Measurements from ENCODE around the gene TDRD1.

TDRD1 gene

DNA sequence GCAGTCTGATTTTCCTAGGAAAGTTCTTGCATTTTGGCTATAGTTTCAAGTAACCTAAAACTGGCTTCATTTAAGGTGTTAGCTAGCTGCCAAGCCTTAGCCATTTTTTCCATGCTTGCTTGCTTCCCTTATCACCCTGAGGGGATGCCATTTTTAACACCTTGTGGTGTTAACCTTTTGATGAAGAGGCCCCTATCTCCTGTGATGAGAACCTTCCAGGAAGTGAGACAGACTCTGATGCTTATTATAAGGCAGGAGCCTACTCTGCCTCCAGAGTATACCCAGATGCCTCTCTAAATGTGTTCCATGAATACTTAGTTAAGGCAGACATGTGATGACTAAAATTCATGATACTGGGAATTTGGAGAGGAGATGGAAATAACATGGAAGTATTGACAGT, 55.0 kb downstream of the TDRD1 start:
- TF ChIP-seq, protein P1, sequence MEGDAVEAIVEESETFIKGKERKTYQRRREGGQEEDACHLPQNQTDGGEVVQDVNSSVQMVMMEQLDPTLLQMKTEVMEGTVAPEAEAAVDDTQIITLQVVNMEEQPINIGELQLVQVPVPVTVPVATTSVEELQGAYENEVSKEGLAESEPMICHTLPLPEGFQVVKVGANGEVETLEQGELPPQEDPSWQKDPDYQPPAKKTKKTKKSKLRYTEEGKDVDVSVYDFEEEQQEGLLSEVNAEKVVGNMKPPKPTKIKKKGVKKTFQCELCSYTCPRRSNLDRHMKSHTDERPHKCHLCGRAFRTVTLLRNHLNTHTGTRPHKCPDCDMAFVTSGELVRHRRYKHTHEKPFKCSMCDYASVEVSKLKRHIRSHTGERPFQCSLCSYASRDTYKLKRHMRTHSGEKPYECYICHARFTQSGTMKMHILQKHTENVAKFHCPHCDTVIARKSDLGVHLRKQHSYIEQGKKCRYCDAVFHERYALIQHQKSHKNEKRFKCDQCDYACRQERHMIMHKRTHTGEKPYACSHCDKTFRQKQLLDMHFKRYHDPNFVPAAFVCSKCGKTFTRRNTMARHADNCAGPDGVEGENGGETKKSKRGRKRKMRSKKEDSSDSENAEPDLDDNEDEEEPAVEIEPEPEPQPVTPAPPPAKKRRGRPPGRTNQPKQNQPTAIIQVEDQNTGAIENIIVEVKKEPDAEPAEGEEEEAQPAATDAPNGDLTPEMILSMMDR (IDR thresholded peaks at IDR 0.05): no peak
- peaks cover 0 to 2% of the 10 kb centered on the region in 2 experiments for H3K4me1 ChIP-seq (ENCODE audit: control insufficient read depth in 1 of 2, insufficient read depth in 1 of 2, low read depth in 1 of 2, low read length in 1 of 2)
- no peak overlapping the region for H3K4me3 ChIP-seq (ENCODE audit: low read depth in 1 of 2, low read length in 1 of 2)
- H3K9me3 ChIP-seq: no peaks in the 10 kb centered on the region
- H3K36me3 ChIP-seq: no peaks in the 10 kb centered on the region
- no peak overlapping the region for H3K27ac ChIP-seq
- peaks cover 61% of the 10 kb centered on the region for H3K27me3 ChIP-seq

DNA sequence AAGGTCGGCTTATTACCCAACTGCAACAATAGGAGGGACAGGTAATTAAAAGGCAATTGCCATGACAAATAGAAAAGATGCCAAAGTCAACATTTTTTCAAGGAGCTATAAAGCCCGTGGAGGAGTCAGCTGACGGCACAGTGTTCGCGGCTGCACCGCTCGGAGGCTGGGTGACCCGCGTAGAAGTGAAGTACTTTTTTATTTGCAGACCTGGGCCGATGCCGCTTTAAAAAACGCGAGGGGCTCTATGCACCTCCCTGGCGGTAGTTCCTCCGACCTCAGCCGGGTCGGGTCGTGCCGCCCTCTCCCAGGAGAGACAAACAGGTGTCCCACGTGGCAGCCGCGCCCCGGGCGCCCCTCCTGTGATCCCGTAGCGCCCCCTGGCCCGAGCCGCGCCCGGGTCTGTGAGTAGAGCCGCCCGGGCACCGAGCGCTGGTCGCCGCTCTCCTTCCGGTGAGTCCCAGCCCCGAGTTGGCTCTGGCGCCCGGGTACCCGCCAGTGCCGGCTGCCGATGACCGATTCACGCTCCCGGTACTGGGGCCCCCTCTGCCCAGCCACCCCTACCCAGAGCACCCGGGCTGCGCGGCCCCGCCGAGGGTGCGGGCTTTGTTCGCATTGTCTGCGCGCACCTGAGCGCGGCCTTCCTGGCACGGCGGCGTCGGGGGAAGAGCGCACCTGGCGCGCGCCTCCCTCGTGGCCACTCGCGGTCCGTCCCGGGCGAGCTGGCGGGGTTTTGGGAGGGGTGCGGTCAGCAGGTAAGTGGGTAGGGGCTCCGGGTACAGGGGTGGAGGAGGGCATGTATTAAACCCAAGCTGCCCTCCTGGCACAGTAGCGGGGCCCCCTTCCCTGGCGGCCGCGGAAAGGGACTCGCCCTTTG, 60.2 kb downstream of the TDRD1 start, which contains the start of gene VWA2:
Gene VWA2 (plus strand): TSS at position 138 of the 877 bp plus-strand sequence. CDS start 9,460 bp downstream, outside the sequence.
- Histone ChIP-seq H3K36me3 (no peaks in the 10 kb centered on the region), H3K4me1 (ENCODE audit: control insufficient read depth in 1 of 2, insufficient read depth in 1 of 2, low read depth in 1 of 2, low read length in 1 of 2) (peaks cover 0 to 8% of the 10 kb centered on the region in 2 experiments), H3K27ac (no peak within 1 kb of the TSS), H3K9me3 (no peaks in the 10 kb centered on the region), H3K27me3 (peaks cover 97% of the 10 kb centered on the region), H3K4me3 (ENCODE audit: low read depth in 1 of 2, low read length in 1 of 2) (peak within 1 kb of the TSS in 1 of 2 experiments; percentile 28)
- TF ChIP-seq, protein P1 (IDR thresholded peaks at IDR 0.05): no peak

DNA sequence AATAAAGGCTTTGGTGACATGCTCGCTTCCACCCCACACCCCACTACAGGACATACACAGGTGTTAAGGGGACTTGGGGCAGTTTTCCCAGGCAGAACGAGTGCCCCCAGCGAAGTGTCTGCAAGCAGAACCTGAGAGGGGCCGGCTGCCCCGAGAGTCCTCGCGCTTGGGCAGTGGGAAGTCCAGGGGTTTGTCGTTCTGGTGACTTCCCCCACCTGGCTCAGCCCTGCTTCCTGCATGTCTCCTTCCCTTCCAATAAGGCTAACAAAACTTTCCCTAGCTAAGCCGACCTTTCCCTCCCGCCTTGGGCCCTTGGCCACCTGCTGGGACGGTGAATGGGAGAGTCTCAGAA, 60.8 kb downstream of the TDRD1 start:
- TF ChIP-seq, protein P1 (IDR thresholded peaks at IDR 0.05): no peak
- peaks cover 0 to 8% of the 10 kb centered on the region in 2 experiments for H3K4me1 ChIP-seq (ENCODE audit: control insufficient read depth in 1 of 2, insufficient read depth in 1 of 2, low read depth in 1 of 2, low read length in 1 of 2)
- H3K27me3 ChIP-seq: peaks cover 97% of the 10 kb centered on the region
- no peak overlapping the region for H3K27ac ChIP-seq
- no peaks in the 10 kb centered on the region for H3K9me3 ChIP-seq
- H3K4me3 ChIP-seq (ENCODE audit: low read depth in 1 of 2, low read length in 1 of 2): no peak overlapping the region
- no peaks in the 10 kb centered on the region for H3K36me3 ChIP-seq

DNA sequence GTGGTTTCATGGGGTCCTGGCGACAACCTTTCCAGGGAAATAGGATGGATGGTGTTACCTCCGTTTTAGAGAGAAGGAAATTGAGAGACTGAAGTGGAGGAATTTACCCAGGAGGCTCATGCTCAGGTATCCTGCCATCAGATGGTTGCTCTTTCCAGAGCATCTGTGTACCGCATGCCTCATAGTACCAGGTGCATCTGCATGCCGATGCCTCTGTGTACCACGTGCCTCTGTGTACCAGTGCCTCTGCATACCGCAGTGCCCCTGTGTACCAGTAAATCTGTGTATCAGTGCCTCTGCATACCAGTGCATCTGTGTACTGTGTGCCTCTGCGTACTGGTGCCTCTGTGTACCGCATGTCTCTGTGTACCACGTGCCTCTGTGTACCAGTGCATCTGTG, 63.1 kb downstream of the TDRD1 start:
- H3K27me3 ChIP-seq: peaks cover 83% of the 10 kb centered on the region
- H3K27ac ChIP-seq: no peak overlapping the region
- peaks cover 0 to 8% of the 10 kb centered on the region in 2 experiments for H3K4me1 ChIP-seq (ENCODE audit: control insufficient read depth in 1 of 2, insufficient read depth in 1 of 2, low read depth in 1 of 2, low read length in 1 of 2)
- TF ChIP-seq, protein P1 (IDR thresholded peaks at IDR 0.05): no peak
- no peaks in the 10 kb centered on the region for H3K9me3 ChIP-seq
- H3K4me3 ChIP-seq (ENCODE audit: low read depth in 1 of 2, low read length in 1 of 2): no peak overlapping the region
- H3K36me3 ChIP-seq: no peaks in the 10 kb centered on the region

DNA sequence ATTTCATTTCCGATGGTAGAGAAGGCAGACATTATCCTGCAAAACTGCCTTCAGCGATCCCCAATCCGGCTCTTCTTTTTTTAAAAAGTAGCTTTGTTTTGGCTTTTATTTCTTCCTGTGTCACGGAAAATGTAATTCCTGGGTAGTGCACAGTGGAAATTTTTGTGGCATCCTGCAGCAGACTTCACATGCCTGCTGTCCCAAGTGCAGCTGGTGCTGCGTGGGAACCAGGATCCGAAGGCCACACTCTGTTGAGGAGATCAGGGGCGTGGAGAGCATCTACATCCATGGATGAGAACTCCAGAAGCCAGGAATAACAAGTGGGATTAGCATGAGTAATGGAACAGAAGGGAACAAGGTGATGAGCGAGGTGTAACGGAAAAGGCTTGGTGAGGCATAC, 64.5 kb downstream of the TDRD1 start:
- TF ChIP-seq, protein P1 (IDR thresholded peaks at IDR 0.05): no peak
- Histone ChIP-seq H3K4me3 (ENCODE audit: low read depth in 1 of 2, low read length in 1 of 2) (no peak overlapping the region), H3K27ac (no peak overlapping the region), H3K9me3 (no peaks in the 10 kb centered on the region), H3K4me1 (ENCODE audit: control insufficient read depth in 1 of 2, insufficient read depth in 1 of 2, low read depth in 1 of 2, low read length in 1 of 2) (peaks cover 0 to 8% of the 10 kb centered on the region in 2 experiments), H3K27me3 (peaks cover 69% of the 10 kb centered on the region), H3K36me3 (no peaks in the 10 kb centered on the region)

Data from neutrophil (primary cell).